IPS-20b (cell line): ENCODE data around the gene ZBTB44.
"Not testable (repeated sequence)": the region's sequence is repeated elsewhere in the genome, so short reads cannot be mapped to it uniquely, and the experiment has no call there.

Experiments
- H3K27ac ChIP-seq: one replicate; pipeline ENCODE4 v1.5.1; 2013; ENCODE audit warnings: low read length
- H3K27me3 ChIP-seq: 2 replicates; pipeline ENCODE4 v1.6.1; 2013; ENCODE audit warnings: mild to moderate bottlenecking, low read length, inconsistent platforms; ENCODE audit not compliant: insufficient read depth
- H3K36me3 ChIP-seq: 2 replicates; pipeline ENCODE4 v1.6.1; 2013; ENCODE audit warnings: low read depth, mild to moderate bottlenecking, inconsistent platforms, low read length, moderate library complexity; ENCODE audit not compliant: insufficient read depth
- H3K4me1 ChIP-seq: 2 replicates; pipeline ENCODE4 v1.6.1; 2013; ENCODE audit warnings: mild to moderate bottlenecking, control low read depth, inconsistent platforms, low read length, moderate library complexity; ENCODE audit not compliant: insufficient read depth
- H3K4me3 ChIP-seq: 2 replicates; pipeline ENCODE4 v1.5.1; 2013; ENCODE audit warnings: mild to moderate bottlenecking, low read length, inconsistent platforms
- H3K9ac ChIP-seq: 2 replicates; pipeline ENCODE4 v1.6.1; 2013; ENCODE audit warnings: low read depth, mild to moderate bottlenecking, inconsistent platforms, low read length, moderate library complexity
- H3K9me3 ChIP-seq: 2 replicates; pipeline ENCODE4 v1.6.1; 2013; ENCODE audit warnings: mild to moderate bottlenecking, low read depth, low read length, inconsistent platforms; ENCODE audit not compliant: insufficient read depth

Gene ZBTB44, protein sequence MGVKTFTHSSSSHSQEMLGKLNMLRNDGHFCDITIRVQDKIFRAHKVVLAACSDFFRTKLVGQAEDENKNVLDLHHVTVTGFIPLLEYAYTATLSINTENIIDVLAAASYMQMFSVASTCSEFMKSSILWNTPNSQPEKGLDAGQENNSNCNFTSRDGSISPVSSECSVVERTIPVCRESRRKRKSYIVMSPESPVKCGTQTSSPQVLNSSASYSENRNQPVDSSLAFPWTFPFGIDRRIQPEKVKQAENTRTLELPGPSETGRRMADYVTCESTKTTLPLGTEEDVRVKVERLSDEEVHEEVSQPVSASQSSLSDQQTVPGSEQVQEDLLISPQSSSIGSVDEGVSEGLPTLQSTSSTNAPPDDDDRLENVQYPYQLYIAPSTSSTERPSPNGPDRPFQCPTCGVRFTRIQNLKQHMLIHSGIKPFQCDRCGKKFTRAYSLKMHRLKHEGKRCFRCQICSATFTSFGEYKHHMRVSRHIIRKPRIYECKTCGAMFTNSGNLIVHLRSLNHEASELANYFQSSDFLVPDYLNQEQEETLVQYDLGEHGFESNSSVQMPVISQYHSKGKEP

DNA sequence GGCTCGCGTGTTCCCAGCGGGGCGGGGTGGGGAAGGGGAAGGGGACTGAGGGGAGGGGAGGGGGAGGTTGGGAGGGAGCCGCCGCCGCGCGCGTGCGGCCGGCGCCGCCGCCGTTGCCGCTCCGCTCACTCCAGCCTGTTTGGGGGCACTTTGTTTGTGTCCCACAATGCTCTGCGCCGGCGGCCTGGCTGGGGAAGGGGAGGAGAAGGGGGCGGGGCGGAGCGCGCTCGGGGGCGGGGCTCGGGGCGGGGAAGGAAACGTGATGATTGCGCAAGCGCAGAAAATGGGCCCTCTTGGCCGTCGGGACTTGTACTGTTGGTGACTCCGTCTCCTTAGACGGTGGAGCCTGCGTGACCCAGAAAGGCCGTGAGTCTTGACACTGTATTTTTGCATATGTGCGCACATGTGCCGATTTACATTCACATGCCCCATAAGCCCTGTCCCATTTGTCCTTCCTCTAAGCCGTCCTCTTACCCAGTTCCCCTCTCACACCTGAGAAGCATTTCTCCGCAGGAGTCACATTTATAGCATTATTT lies at the start of gene ZBTB44:
Gene ZBTB44, minus strand, starts transcription at position 168 of the 536 bp plus-strand sequence. CDS start 53,044 bp downstream, outside the sequence.
- Histone ChIP-seq H3K9me3 (no peaks in the 10 kb centered on the region), H3K4me1 (peaks cover 30% of the 10 kb centered on the region), H3K4me3 (peak within 1 kb of the TSS; percentile 92), H3K9ac (peak within 1 kb of the TSS; percentile 81), H3K36me3 (no peaks in the 10 kb centered on the region), H3K27ac (peak within 1 kb of the TSS; percentile 2), H3K27me3 (no peaks in the 10 kb centered on the region)

DNA sequence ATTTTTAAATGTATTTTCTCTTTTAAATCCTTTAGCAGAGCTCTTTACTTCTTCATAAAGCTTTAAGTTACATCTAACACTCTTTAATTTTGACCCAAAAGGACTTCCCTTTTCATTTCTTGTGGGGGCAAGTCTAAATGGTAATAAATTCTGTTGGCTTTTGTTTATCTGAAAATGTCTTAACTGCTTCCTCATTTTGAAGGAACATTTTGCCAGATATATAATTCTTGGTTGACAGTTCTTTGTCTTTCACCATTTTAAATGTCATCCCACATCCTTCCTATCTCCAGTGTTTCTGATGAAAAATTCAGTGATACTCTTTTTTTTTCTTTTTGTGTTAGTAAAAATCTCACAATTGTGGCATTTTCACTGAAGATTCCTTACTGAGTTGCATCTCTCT lies 44.7 kb upstream of the ZBTB44 start:
- peaks cover 26% of the 10 kb centered on the region; the same call in 1 of the 2 replicates for H3K9me3 ChIP-seq
- no peak overlapping the region for H3K27ac ChIP-seq
- H3K36me3 ChIP-seq, result no peaks in the 10 kb centered on the region
- no peaks in the 10 kb centered on the region for H3K4me1 ChIP-seq
- H3K4me3 ChIP-seq, result no peak overlapping the region
- H3K27me3 ChIP-seq, result no peaks in the 10 kb centered on the region
- no peak overlapping the region for H3K9ac ChIP-seq

DNA sequence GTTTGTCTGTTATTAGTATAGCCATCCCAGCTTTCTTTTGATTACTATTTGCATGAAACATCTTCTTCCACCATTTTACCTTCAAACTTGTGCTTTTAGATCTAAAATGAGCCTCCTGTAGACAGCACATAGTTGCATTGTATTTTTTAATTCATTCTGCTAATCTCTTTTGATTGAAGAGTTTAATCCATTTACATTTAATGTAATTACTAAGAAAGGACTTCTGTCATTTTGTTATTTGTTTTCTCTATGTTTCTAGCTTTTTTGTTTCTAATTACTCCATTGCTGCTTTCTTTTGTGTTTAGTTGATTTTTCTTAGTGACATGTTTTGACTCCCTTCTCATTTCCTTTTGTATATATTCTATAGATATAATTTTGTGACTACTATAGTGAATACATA lies 43.7 kb upstream of the ZBTB44 start:
- Histone ChIP-seq H3K27ac (no peak overlapping the region), H3K9ac (no peak overlapping the region), H3K9me3 (peaks cover 35% of the 10 kb centered on the region; the same call in 1 of the 2 replicates), H3K4me3 (no peak overlapping the region), H3K4me1 (no peaks in the 10 kb centered on the region), H3K36me3 (no peaks in the 10 kb centered on the region), H3K27me3 (no peaks in the 10 kb centered on the region)

DNA sequence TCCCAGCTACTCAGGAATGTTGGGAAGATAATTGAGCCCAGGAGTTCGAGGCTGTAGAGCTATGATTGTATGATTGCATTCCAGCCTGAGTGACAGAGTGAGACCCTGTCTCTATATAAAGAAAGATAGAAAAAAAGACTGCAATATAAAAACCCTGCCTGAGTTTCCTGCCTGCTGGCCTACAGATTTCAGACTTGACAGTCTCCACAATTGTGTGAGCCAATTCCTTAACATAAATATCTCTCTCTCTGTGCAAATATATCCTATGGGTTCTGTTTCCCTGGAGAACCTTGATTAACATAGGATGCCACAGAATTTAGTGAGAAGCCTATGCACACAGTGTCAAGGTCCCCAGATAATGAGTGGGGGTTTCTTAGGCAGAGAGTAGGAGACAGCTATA lies 32.5 kb upstream of the ZBTB44 start:
- Histone ChIP-seq H3K27ac (no peak overlapping the region), H3K4me1 (no peaks in the 10 kb centered on the region), H3K9ac (no peak overlapping the region), H3K4me3 (no peak overlapping the region), H3K9me3 (no peaks in the 10 kb centered on the region), H3K27me3 (no peaks in the 10 kb centered on the region), H3K36me3 (no peaks in the 10 kb centered on the region)

DNA sequence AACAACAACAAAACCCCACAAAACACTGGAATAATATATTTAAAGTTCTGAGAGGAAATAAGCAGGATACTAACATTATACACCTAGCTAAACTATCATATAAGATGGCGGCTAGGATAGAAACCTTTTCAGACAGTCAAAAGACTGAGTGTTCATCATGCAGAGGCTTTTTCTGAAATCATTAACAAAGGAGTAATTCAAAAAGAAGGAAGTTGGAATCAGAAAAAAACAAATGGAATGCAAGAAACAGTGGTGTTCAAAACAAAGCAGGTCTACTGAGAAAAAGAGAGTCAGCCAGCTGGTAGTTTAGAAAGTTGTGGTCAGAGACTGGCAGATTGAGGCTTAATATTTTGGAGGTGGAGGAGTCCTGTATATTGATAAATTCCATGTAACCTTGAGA lies 30.1 kb upstream of the ZBTB44 start:
- Histone ChIP-seq H3K36me3 (no peaks in the 10 kb centered on the region), H3K4me3 (no peak overlapping the region), H3K9ac (no peak overlapping the region), H3K27ac (no peak overlapping the region), H3K4me1 (no peaks in the 10 kb centered on the region), H3K9me3 (no peaks in the 10 kb centered on the region), H3K27me3 (no peaks in the 10 kb centered on the region)

DNA sequence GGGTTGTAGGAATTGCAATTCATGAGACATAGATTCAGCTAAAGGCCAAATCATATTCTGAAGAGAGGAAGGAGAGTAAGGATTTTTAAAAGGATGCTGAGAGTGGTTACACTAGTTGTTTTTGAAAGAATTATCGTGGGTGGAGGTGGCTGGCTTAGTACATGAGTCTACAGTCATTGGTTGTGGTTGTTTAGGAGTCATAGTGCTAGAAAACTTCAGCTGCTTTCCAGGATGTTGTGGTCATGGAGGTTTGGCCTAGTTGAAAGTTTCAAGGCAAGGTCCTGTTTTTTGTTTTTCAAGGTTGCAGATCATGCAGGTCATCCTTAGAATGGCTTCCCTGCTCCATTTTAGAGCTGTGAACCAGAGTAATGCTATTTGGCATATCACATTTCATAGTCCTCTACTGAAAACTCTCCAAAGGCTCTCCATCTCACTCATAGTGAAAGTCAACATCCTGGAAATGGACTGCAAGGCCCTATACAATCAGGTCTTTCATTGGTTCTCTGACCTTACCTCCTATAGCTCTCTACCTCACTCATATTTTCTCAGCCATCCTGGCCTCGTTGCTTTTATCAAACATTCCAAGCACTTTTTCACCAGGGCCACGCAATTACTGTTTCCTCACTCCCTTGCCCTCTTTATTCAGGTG lies 26.1 kb upstream of the ZBTB44 start:
- Histone ChIP-seq H3K27me3 (no peaks in the 10 kb centered on the region), H3K9me3 (no peaks in the 10 kb centered on the region), H3K27ac (no peak overlapping the region), H3K4me1 (no peaks in the 10 kb centered on the region), H3K9ac (no peak overlapping the region), H3K36me3 (no peaks in the 10 kb centered on the region), H3K4me3 (no peak overlapping the region)

DNA sequence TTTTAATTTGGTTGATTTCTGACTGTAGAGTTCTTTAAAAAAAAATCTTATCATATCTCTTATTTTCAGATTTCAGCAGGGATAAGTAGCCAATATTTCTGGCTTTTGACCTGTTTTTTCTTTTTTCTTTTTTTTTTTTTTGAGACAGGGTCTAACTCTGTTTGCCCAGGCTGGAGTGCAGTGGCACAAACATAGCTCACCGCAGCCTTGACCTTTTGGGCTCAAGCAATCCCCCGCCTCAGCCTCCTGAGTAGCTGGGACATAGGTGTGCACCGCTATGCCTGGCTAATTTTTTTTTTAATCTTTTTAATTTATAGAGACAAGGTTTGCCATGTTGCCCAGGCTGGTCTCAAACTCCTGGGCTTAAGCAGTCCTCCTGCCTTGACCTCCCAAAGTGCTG lies 23.9 kb upstream of the ZBTB44 start:
- H3K9me3 ChIP-seq, result no peaks in the 10 kb centered on the region
- no peaks in the 10 kb centered on the region for H3K27me3 ChIP-seq
- H3K36me3 ChIP-seq, result no peaks in the 10 kb centered on the region
- H3K4me3 ChIP-seq, result no peak overlapping the region
- no peak overlapping the region for H3K9ac ChIP-seq
- H3K27ac ChIP-seq, result no peak overlapping the region
- no peaks in the 10 kb centered on the region for H3K4me1 ChIP-seq

DNA sequence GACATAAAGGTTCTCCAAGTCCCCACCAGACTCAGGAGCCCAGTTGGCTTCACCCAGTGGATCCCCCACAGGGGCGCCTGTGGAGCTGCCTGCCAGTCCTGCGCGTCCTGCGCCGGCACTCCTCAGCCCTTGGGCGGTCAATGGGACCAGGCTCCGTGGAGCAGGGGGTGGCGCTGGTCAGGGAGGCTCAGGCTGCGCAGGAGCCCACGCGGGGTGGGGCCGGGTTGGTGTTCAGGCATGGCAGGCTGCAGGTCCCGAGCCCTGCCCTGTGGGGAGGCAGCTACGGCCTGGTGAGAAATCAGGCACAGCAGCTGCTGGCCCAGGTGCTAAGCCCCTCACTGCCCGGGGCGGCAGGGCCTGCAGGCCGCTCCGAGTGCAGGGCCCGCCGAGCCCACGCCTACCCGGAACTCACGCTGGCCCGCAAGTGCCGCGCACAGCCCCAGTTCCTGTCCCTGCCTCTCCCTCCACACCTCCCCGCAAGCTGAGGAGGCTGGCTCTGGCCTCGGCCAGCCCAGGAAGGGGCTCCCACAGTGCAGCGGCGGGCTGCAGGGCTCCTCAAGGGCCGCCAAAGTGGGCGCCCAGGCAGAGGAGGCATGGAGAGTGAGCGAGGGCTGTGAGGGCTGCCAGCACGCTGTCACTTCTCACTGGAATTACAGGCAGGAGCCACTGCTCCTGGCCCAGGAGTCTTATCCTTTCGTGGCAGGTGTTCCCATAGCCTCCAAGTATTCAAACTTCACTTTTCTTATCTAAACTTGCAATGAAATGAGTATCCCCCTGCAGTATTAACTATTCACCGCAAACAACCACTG lies 22.8 kb upstream of the ZBTB44 start:
- no peaks in the 10 kb centered on the region for H3K27me3 ChIP-seq
- H3K4me3 ChIP-seq, result no peak overlapping the region
- no peaks in the 10 kb centered on the region for H3K4me1 ChIP-seq
- H3K9me3 ChIP-seq, result no peaks in the 10 kb centered on the region
- H3K36me3 ChIP-seq, result no peaks in the 10 kb centered on the region
- no peak overlapping the region for H3K27ac ChIP-seq
- no peak overlapping the region for H3K9ac ChIP-seq

DNA sequence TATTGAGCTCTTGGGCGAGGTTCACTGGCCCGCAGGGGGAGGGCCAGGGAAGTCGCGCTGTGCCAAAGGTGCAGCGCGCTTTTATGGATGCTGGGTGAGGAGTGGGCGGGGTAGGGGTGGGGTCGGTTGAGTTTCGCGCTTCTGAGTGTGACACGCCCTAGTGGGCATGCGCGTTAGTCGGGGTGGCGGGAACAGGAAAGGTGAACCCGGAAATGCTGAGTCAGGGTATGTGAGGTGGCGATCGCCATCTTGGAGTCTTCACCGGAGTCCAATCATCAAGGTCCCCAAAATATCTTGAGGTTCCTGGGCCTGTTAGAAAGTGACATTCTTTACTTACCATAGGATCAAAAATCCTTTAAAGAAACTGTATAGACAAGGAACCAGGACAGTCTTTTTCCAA lies 16.7 kb upstream of the ZBTB44 start:
- not testable (repeated sequence) for H3K27me3 ChIP-seq, H3K4me3 ChIP-seq, H3K36me3 ChIP-seq, H3K4me1 ChIP-seq, H3K9me3 ChIP-seq, H3K9ac ChIP-seq, H3K27ac ChIP-seq

DNA sequence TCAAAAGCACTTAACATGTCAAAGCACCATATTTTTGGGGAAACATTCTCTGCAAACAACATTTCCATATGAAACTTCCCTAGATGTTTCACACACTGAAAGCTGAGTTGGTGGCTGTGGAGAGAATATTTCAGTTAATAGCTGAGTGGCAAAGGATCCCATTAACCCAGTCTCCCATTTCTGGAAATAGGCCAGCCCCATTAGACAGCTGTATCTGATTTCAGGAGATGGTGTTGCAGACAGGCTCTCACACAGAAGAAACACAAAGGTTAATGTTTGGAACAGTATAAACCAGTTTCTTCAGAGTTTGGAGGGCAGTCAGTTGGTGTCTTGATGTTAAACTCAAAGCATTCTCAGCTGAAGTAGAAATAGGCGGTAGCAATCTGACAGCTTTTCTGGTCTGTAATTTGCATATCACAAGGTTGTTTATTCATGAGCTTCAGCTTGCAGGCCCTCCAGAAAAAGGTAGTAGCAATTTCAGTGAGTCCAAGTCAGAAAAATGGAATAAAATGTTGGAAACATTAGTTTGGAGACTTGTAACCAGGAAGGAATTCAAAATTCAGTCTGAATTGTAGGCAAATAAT lies 15.5 kb upstream of the ZBTB44 start:
- Histone ChIP-seq H3K27me3 (no peaks in the 10 kb centered on the region), H3K9me3 (no peaks in the 10 kb centered on the region), H3K27ac (no peak overlapping the region), H3K4me3 (no peak overlapping the region), H3K4me1 (peaks cover 8% of the 10 kb centered on the region; the same call in 1 of the 2 replicates), H3K36me3 (no peaks in the 10 kb centered on the region), H3K9ac (no peak overlapping the region)

DNA sequence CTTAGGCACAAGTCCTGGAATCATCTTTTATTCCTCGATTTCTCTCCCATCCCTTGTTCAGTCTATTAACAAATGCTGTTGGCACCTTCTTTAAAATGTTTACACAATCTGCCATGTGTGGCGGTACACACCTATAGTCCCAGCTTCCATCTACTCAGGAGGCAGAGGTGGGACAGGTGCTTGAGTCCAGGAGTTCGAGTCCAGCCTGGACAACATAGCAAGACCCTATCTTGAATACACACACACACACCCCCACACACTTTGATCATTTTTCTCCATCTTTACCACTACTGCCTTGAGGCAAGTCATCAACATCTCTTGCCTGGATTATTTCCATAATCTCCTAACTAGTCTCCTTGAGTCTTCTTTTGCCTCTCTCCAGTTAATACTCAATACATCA lies 13.7 kb upstream of the ZBTB44 start:
- Histone ChIP-seq H3K27ac (no peak overlapping the region), H3K4me1 (peaks cover 8% of the 10 kb centered on the region; the same call in 1 of the 2 replicates), H3K9ac (no peak overlapping the region), H3K4me3 (no peak overlapping the region), H3K36me3 (no peaks in the 10 kb centered on the region), H3K27me3 (no peaks in the 10 kb centered on the region), H3K9me3 (no peaks in the 10 kb centered on the region)
